Spinal cord (tissue), 10 donors: ENCODE measurements around the gene CAMK1D. TPM values are rescaled to one million over a fixed set of nuclear protein-coding genes. Genes with fewer than 3 reads are reported as not detected.
A peak's percentile ranks its signal among the peaks of the same experiment; 100 is the strongest.

Experiments used
- DNase-seq, 6 donors: peaks; one replicate each; pipeline versions ENCODE4 v3.0.0 to v3.0.0-alpha.2; 2013 to 2015; ENCODE audit warnings: low spot score in 6 of 6, low read depth in 4 of 6
- H3K27ac ChIP-seq: one replicate; pipeline ENCODE4 v1.5.1; 2013; ENCODE audit warnings: low read depth, low read length, control low read depth
- H3K27me3 ChIP-seq: one replicate; pipeline ENCODE4 v1.6.1; 2013; ENCODE audit warnings: low read length; ENCODE audit not compliant: control insufficient read depth, insufficient read depth
- H3K36me3 ChIP-seq: one replicate; pipeline ENCODE4 v1.6.1; 2013; ENCODE audit warnings: low read length; ENCODE audit not compliant: control insufficient read depth, insufficient read depth
- H3K4me1 ChIP-seq: one replicate; pipeline ENCODE4 v1.6.1; 2013; ENCODE audit warnings: low read length; ENCODE audit not compliant: control insufficient read depth, insufficient read depth
- H3K4me3 ChIP-seq: one replicate; pipeline ENCODE4 v1.5.1; 2013; ENCODE audit warnings: low read depth, low read length, control low read depth
- H3K9me3 ChIP-seq: one replicate; pipeline ENCODE4 v1.6.1; 2013; ENCODE audit warnings: low read length; ENCODE audit not compliant: control insufficient read depth, insufficient read depth
- WGBS: methylation state at CpG from one replicate; pipeline ENCODE4 v1.1.5; 2013; ENCODE audit warnings: missing lambda C conversion rate; ENCODE audit not compliant: insufficient coverage; 5-methylcytosine and 5-hydroxymethylcytosine counted together
- polyA plus RNA-seq, 2 donors: library from polyadenylated mRNA; unstranded; fragments of 120-200 nt; gene quantifications; one replicate each; pipeline ENCODE4 v1.2.1, GENCODE V29; 2013; ENCODE audit not compliant: insufficient read length in 2 of 2
- total RNA-seq, 2 donors: library from RNA; depleted of rRNA in 1 of 2; stranded (reverse); fragments of 120-200 nt in 1 of 2; fragments of >200 nt in 1 of 2; gene quantifications; one replicate each; pipeline versions ENCODE4 v1.2.3 to v1.2.4, GENCODE V29; 2013 to 2014
- donor health status: healthy.

The CAMK1D gene
- total and polyA plus RNA-seq, 4 donors = 25.2 to 39.0 (median 33.9) TPM

- no CpG with 5 or more reads among the region's 3 CpGs for WGBS
- DNase-seq = no peak
- Histone ChIP-seq H3K4me3 (no peak overlapping the region), H3K4me1 (no peaks in the 10 kb centered on the region), H3K27ac (no peak overlapping the region), H3K36me3 (no peaks in the 10 kb centered on the region), H3K9me3 (no peaks in the 10 kb centered on the region), H3K27me3 (no peaks in the 10 kb centered on the region)
These were observed 214.1 kb downstream of the CAMK1D start for GRCh38 chr10:12563489-12563888.

- Histone ChIP-seq H3K27me3 (no peaks in the 10 kb centered on the region), H3K4me3 (no peak overlapping the region), H3K36me3 (no peaks in the 10 kb centered on the region), H3K4me1 (no peaks in the 10 kb centered on the region), H3K9me3 (no peaks in the 10 kb centered on the region), H3K27ac (no peak overlapping the region)
- WGBS = 100% methylated on average over 1 of the region's 2 CpGs
- no peak for DNase-seq
These were observed 214.8 kb downstream of the CAMK1D start for GRCh38 chr10:12564173-12564572.

DNA sequence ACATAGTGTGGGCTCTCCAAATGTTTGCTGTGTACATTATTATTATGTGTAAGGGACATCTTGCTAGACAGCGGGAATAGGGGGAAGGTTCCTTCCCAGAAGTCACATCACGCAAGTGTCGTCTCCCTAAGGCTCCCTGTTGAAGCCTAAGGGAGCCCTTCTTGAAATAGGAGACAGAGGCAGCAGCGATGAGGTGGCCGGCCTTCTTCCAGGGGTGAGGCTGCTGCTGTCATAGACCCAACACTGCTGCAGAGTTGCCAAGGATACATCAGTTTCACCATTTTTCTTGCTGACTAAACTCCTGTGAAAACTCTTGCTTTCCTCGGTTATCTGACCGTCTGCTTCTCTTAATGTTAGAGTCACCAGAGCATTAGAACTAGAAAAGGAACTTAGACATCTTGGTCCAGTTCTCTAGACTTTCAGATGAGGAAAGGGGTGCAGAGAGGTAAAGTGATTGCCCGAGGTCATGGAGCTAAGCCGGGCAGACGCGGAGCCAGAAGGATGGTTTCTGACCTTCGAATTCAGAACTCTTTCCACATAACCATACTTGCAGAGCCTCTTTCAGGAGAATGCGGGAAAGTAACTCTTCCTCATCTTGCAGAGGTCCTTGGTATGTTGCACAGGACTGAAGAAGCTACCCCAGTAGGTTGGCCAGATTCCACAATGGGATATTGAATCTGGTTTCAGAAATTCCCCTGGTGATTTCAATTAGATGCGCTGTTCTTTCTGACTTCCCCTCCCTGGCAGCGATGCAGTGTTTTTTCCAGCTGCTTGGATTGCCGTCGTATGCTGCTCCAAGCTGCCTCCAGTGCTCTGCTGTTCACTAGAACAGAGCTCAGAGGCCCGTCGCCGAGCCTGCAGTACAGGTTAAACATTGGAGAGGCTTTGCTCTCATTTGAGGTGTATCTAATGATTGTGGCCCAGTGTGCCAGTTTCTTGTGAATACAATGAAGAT, 217.1 kb downstream of the CAMK1D start:
- Histone ChIP-seq H3K4me3 (no peak overlapping the region), H3K36me3 (no peaks in the 10 kb centered on the region), H3K4me1 (no peaks in the 10 kb centered on the region), H3K27ac (no peak overlapping the region), H3K9me3 (no peaks in the 10 kb centered on the region), H3K27me3 (no peaks in the 10 kb centered on the region)
- DNase-seq = peak in 2 of 6 donors; percentile 32 to 74
- WGBS = 78% methylated on average over 13 of the region's 20 CpGs

GRCh38 chr10:12568391-12569009, 219.2 kb downstream of the CAMK1D start:
- H3K4me1 ChIP-seq = no peaks in the 10 kb centered on the region
- no peaks in the 10 kb centered on the region for H3K36me3 ChIP-seq
- H3K27ac ChIP-seq = no peak overlapping the region
- no peaks in the 10 kb centered on the region for H3K9me3 ChIP-seq
- DNase-seq = no peak
- no peaks in the 10 kb centered on the region for H3K27me3 ChIP-seq
- H3K4me3 ChIP-seq = no peak overlapping the region
- WGBS = no CpG with 5 or more reads among the region's 7 CpGs

- 100% methylated on average over 2 of the region's 3 CpGs for WGBS
- no peak overlapping the region for H3K27ac ChIP-seq
- H3K27me3 ChIP-seq = no peaks in the 10 kb centered on the region
- H3K4me3 ChIP-seq = no peak overlapping the region
- no peaks in the 10 kb centered on the region for H3K36me3 ChIP-seq
- DNase-seq = no peak
- no peaks in the 10 kb centered on the region for H3K4me1 ChIP-seq
- peaks cover 5% of the 10 kb centered on the region for H3K9me3 ChIP-seq
These were observed 222.9 kb downstream of the CAMK1D start for GRCh38 chr10:12572281-12572680.

GRCh38 chr10:12577610-12578009, 228.3 kb downstream of the CAMK1D start:
- Histone ChIP-seq H3K27me3 (no peaks in the 10 kb centered on the region), H3K27ac (no peak overlapping the region), H3K9me3 (peaks cover 5% of the 10 kb centered on the region), H3K36me3 (no peaks in the 10 kb centered on the region), H3K4me3 (no peak overlapping the region), H3K4me1 (no peaks in the 10 kb centered on the region)
- WGBS = 94% methylated on average over 5 of the region's 7 CpGs
- DNase-seq = no peak

DNA sequence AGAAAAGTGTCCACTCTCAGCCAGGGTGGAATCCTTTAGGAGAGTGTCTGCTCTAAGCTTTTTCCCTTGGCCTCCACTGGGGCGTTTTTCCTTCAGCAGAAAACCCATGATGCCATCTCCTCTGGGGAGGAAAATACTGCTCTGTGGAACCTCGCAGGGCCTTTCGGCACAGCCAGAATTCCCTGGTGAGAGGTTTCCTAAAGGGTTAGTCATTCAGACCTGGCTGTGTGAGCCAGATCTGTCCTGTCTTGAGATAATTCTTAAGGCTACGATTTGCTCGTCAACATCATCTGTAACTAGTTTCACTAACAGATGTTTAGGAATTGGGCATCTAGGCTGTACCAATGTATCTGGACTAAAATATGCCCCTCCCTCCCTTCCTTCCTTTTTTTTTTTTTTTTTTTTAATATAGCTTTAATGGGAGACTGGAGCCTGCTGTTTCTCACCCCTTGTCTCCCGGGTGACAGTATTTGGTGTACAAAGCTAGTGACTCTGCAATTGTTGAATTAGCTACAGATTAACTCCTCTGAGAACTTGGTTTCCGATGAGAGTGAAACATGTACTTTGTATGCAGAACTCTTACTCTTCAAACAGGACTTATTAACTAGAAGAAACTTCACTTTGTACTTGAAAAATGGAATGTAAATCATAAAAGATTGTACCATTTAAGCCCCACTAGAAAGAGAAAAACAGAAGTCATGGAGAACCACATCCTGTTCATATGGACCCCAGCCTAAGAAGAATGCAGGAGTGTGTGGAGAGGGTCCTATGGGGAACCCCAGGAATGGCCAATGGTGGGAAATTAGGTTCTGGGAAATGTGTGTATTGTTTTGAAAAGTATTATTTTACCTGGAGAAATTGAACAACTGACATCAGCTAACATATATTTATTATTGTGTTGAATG, 230.9 kb downstream of the CAMK1D start:
- Histone ChIP-seq H3K36me3 (no peaks in the 10 kb centered on the region), H3K27ac (no peak overlapping the region), H3K27me3 (no peaks in the 10 kb centered on the region), H3K4me3 (no peak overlapping the region), H3K9me3 (peaks cover 5% of the 10 kb centered on the region), H3K4me1 (no peaks in the 10 kb centered on the region)
- DNase-seq = peak in 1 of 6 donors; percentile 20
- 47% methylated on average over 2 of the region's 7 CpGs for WGBS

DNA sequence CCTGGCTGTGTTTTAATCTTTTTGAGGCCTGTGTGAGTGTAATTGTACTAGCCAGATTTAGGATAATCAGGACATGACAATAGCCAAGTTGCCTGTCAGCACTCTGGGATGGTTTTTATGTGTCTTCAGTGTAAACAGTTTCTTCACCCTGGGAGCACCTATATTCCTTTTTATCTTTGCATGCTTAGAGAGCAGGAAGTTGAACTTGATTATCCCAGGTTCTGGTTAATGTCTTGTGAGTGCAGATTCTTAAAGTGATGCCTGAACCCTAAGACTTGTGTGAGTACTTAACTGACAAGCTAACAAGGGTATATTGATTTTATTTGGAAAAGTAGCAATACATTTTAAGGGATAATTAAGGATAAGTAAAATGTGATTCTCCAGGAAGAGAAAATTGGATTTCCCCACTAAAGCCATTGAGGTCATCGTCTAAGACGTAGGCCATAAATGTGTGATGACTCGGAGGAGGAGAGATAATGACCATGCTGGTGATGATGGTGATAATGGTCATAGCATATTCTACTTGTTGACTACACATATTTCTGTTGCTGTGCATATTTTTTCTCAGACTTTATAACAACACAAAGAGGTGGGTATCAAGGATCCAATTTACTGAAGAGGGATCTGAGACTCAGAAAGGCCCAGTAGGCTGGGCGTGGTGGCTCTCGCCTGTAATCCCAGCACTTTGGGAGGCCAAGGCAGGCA, 234.7 kb downstream of the CAMK1D start:
- no peak overlapping the region for H3K27ac ChIP-seq
- 93% methylated on average over 2 of the region's 5 CpGs for WGBS
- no peak for DNase-seq
- H3K4me3 ChIP-seq = no peak overlapping the region
- no peaks in the 10 kb centered on the region for H3K9me3 ChIP-seq
- H3K36me3 ChIP-seq = no peaks in the 10 kb centered on the region
- no peaks in the 10 kb centered on the region for H3K27me3 ChIP-seq
- H3K4me1 ChIP-seq = peaks cover under 1% of the 10 kb centered on the region

GRCh38 chr10:12586741-12587140, 237.4 kb downstream of the CAMK1D start:
- no peaks in the 10 kb centered on the region for H3K9me3 ChIP-seq
- WGBS = 84% methylated on average over 2 of the region's 4 CpGs
- H3K36me3 ChIP-seq = no peaks in the 10 kb centered on the region
- H3K4me3 ChIP-seq = no peak overlapping the region
- H3K4me1 ChIP-seq = peaks cover 11% of the 10 kb centered on the region
- no peak for DNase-seq
- H3K27me3 ChIP-seq = no peaks in the 10 kb centered on the region
- no peak overlapping the region for H3K27ac ChIP-seq
